ENCODE data around the gene TMEM61. TPM values are rescaled to one million over a fixed set of nuclear protein-coding genes. Genes with fewer than 3 reads are reported as not detected.

TMEM61 gene
- total and polyA plus RNA-seq, 2 of the 8 experiments (the other 6 are each of a cell fraction or from before 2014, with no cell fraction given) = 0.54 to 1.4 TPM

GRCh38 chr1:54953846-54954245 lies 26.6 kb upstream of the TMEM61 start:
- no peaks in the 10 kb centered on the region for H3K79me1 ChIP-seq (ENCODE audit: low read depth, low read length)
- H2BK12ac ChIP-seq (ENCODE audit: low read depth, low read length) = peak overlapping the region; percentile 85; the same call in 1 of the 2 replicates
- no peak overlapping the region for H4K8ac ChIP-seq (ENCODE audit: extremely low read depth, insufficient read depth, low read length)
- no peak overlapping the region for H3K4me3 ChIP-seq (ENCODE audit: extremely low read depth in 1 of 4, insufficient read depth in 2 of 4, low read depth in 3 of 4, low read length in 4 of 4)
- no peaks in the 10 kb centered on the region for H4K20me1 ChIP-seq (replicated peaks in 1 of 2; ENCODE audit: control insufficient read depth in 1 of 2, insufficient read depth in 2 of 2, low read length in 2 of 2)
- no peak overlapping the region for H2BK120ac ChIP-seq (replicated peaks; ENCODE audit: low read depth, low read length)
- H2AK5ac ChIP-seq (ENCODE audit: low read depth, low read length) = no peak overlapping the region
- H3K23ac ChIP-seq (ENCODE audit: insufficient read length) = no peak overlapping the region
- H4K5ac ChIP-seq (ENCODE audit: insufficient read length, low read depth, low read length) = no peak overlapping the region
- H3K9me3 ChIP-seq (ENCODE audit: insufficient read depth in 2 of 2, low read depth in 1 of 2, low read length in 1 of 2) = peaks cover 8 to 20% of the 10 kb centered on the region in 2 experiments
- H3K79me2 ChIP-seq (ENCODE audit: control insufficient read depth in 1 of 2, insufficient read depth in 2 of 2, low read length in 2 of 2) = no peaks in the 10 kb centered on the region
- H3K18ac ChIP-seq (ENCODE audit: extremely low read depth, low read length) = no peak overlapping the region
- H2BK5ac ChIP-seq (ENCODE audit: low read depth, low read length) = no peak overlapping the region
- CTCF ChIA-PET (ENCODE audit: partially characterized antibody) = interaction anchor here (0.8 to 17.5 kb wide), 8 partner anchors 9 to 386 kb away, joined by 3 to 511 read pairs (median 3); partner anchors contain the start of genes BSND and TMEM61
- H3K27ac ChIP-seq (ENCODE audit: low read depth, low read length) = no peak overlapping the region
- 79% methylated on average over 3 of the region's 3 CpGs; no CpG with 5 or more reads in 1 of the 2 experiments for WGBS, 2 experiments (ENCODE audit: extremely low coverage in 1 of 2, insufficient coverage in 1 of 2, insufficient read length in 1 of 2, insufficient replicate concordance in 2 of 2, low coverage in 1 of 2, low lambda C conversion rate in 2 of 2, missing lambda C conversion rate in 1 of 2)
- no peak overlapping the region for H2AFZ ChIP-seq (ENCODE audit: low read length)
- H3K14ac ChIP-seq (ENCODE audit: insufficient read length) = no peak overlapping the region
- H3K4me1 ChIP-seq (replicated peaks in 1 of 4; ENCODE audit: control insufficient read depth in 3 of 4, insufficient read depth in 4 of 4, low read length in 3 of 4) = peaks cover 4 to 7% (median 6%) of the 10 kb centered on the region in 4 experiments
- FAIRE-seq (no peak), DNase-seq (ENCODE audit: low read depth in 1 of 2, low spot score in 2 of 2) (no peak)
- no peaks in the 10 kb centered on the region for H3K27me3 ChIP-seq (replicated peaks in 1 of 4; ENCODE audit: control insufficient read depth in 3 of 4, extremely low read depth in 1 of 4, insufficient read depth in 3 of 4, low read length in 3 of 4)
- no peak overlapping the region for H3K56ac ChIP-seq (replicated peaks; ENCODE audit: insufficient read length, low read depth, low read length)
- no peak overlapping the region for H3K4ac ChIP-seq (replicated peaks; ENCODE audit: insufficient read length, low read depth, low read length)
- H3K9ac ChIP-seq (replicated peaks in 1 of 4; ENCODE audit: extremely low read depth in 1 of 4, low read depth in 3 of 4, low read length in 3 of 4) = no peak overlapping the region
- H4K91ac ChIP-seq (replicated peaks; ENCODE audit: insufficient read length, low read length) = no peak overlapping the region
- no peak overlapping the region for H2BK15ac ChIP-seq (ENCODE audit: low read length)
- peak overlapping the region; percentile 66; the same call in 1 of the 2 replicates for H2BK20ac ChIP-seq (ENCODE audit: low read length)
- H3K4me2 ChIP-seq (ENCODE audit: insufficient read depth in 1 of 2, low read depth in 2 of 2, low read length in 2 of 2) = no peak overlapping the region
- POLR2A ChIA-PET (ENCODE audit: partially characterized antibody) = no interaction called here
- no peaks in the 10 kb centered on the region for H3K23me2 ChIP-seq (ENCODE audit: low read depth, low read length)
- no peaks in the 10 kb centered on the region for H3K36me3 ChIP-seq (ENCODE audit: control insufficient read depth in 2 of 4, insufficient read depth in 4 of 4, low read length in 3 of 4)
- no peak for TF ChIP-seq JUND (IDR thresholded peaks at IDR 0.05; ENCODE audit: low read length)
- TF ChIP-seq, protein P1, sequence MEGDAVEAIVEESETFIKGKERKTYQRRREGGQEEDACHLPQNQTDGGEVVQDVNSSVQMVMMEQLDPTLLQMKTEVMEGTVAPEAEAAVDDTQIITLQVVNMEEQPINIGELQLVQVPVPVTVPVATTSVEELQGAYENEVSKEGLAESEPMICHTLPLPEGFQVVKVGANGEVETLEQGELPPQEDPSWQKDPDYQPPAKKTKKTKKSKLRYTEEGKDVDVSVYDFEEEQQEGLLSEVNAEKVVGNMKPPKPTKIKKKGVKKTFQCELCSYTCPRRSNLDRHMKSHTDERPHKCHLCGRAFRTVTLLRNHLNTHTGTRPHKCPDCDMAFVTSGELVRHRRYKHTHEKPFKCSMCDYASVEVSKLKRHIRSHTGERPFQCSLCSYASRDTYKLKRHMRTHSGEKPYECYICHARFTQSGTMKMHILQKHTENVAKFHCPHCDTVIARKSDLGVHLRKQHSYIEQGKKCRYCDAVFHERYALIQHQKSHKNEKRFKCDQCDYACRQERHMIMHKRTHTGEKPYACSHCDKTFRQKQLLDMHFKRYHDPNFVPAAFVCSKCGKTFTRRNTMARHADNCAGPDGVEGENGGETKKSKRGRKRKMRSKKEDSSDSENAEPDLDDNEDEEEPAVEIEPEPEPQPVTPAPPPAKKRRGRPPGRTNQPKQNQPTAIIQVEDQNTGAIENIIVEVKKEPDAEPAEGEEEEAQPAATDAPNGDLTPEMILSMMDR (IDR thresholded peaks at IDR 0.05; ENCODE audit: control extremely low read depth in 1 of 3, insufficient read depth in 1 of 3, low read depth in 1 of 3, low read length in 3 of 3) = no peak
- TF ChIP-seq, protein P2, sequence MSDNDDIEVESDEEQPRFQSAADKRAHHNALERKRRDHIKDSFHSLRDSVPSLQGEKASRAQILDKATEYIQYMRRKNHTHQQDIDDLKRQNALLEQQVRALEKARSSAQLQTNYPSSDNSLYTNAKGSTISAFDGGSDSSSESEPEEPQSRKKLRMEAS (IDR thresholded peaks at IDR 0.05) = no peak
- no peak for TF ChIP-seq BACH1 (IDR thresholded peaks at IDR 0.05; ENCODE audit: low read length)

All from H1 (cell line).